NCI-H1436 treated with DMSO at 0.1 percent for 48 hours (cell line): ENCODE results near the gene DAND5.
"Not testable (repeated sequence)": the region's sequence is repeated elsewhere in the genome, so short reads cannot be mapped to it uniquely, and the experiment has no call there.

Source experiments
- DNase-seq: peaks from one replicate; lab custom pipeline; 2025; lab: John Stamatoyannopoulos, UW

DAND5 gene

DNA sequence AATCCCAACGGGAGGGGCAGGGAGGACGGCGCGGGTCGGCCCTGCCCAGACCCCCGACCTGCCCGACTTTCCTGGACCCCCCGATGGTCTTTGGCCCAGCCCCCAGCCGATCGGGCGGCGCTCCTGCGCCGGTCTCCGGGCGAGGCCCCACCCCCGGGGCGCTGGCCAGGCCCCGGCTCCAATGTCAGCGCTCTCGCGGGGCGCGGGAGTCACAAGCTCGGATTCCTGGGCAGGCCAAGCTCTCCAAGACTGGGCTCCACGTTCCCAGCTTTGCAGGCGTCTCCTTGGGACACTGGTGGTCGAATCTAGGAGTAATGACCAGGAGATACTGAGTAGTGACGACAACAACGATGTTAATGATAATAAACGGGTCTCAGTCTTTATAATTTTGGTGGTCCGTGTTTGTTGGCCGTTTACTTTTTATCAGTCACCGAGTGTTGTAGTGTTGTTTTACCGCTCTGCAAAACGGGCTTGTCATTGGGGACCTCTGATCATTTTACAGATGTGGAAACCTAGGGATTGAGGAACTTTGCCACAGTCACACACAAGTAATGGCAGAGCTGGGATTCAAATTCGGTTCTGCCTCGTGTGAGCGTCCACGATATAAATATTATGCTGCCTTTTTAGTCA lies 23.2 kb upstream of the DAND5 start:
- DNase-seq: no peak

DNA sequence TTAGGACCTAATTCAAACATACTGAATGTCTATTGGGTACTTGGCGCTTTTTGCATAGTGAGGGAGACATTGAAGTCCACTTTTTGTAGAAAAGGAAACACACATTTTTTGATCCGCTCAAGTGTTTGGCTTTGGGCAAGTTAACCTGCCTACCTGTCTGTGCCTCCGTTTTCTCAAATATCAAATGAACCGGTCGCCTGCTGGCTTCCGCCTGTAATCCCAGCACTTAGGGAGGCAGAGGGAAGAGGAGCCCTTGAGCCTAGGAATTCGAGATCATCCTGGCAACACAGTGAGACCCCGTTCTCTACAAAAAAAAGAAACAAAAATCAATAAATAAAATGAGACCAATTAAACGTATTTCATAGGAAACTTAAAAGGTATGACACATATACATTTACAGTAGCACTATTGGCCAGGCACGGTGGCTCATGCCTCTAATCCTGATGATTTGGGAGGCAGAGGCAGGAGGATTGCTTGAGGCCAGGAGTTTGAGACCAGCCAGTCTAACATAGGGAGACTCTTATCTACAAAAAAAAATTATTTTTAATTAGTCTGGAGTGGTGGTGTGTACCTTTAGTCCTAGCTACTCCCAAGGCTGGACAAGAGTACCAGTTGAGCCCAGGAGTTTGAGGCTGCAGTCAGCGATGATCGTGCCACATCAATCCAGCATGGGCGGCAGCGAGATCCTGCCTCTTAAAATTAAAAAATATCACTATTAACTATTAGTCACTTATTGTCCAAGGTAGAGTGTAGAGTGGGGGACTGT lies 22.5 kb upstream of the DAND5 start:
- DNase-seq: no peak

DNA sequence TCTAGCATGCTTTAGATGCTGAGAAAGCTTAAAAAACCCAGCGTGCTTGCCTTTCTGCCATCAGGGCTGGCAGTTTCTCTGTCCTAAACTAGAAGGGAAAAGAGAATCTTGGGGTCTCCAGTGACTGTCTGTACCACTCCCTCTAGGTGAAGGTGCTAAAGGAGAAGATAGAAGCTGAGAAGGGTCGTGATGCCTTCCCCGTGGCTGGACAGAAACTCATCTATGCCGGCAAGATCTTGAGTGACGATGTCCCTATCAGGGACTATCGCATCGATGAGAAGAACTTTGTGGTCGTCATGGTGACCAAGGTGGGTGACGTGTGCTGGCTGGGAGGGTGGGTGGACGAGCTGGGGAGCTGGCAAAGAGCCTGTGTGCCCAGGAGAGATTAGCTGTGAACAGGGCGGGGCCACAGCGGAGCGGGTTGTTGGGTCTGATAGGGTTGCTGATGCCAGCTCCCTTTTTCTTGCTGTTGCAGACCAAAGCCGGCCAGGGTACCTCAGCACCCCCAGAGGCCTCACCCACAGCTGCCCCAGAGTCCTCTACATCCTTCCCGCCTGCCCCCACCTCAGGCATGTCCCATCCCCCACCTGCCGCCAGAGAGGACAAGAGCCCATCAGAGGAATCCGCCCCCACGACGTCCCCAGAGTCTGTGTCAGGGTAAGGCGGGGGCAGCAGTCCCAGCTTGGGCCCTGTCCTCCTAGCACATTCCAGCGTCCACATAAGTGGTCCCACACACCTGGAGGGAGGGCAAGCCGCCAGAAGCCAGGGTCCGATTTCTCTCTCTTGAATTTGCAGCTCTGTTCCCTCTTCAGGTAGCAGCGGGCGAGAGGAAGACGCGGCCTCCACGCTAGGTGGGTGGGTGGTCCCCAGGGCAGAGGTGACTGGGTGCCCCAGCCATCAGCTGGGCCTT lies 21.4 kb upstream of the DAND5 start:
- no peak for DNase-seq

DNA sequence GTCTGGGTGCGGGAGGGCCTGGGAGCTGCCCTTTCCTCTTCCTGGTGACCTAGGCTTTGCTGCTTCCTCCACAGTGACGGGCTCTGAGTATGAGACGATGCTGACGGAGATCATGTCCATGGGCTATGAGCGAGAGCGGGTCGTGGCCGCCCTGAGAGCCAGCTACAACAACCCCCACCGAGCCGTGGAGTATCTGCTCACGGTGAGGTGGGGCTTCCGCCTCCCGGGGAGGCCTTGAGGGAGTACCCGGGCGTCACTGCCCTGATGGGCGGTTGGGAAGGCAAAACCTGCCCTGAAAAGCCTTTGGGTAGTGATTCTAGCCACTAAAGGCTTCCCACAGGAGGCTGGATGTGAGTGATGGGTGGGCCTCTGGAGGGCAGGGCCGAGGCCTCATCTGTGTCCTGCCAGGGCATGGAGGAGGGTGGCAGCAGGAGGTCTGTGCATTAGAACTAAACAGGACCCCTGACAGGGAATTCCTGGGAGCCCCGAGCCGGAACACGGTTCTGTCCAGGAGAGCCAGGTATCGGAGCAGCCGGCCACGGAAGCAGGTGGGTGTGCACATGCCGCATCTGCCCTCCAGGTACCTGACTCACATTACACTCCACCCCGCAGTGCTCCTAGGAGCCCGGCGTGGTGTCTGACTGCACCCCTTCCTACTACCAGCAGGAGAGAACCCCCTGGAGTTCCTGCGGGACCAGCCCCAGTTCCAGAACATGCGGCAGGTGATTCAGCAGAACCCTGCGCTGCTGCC lies 20.6 kb upstream of the DAND5 start:
- no peak for DNase-seq

DNA sequence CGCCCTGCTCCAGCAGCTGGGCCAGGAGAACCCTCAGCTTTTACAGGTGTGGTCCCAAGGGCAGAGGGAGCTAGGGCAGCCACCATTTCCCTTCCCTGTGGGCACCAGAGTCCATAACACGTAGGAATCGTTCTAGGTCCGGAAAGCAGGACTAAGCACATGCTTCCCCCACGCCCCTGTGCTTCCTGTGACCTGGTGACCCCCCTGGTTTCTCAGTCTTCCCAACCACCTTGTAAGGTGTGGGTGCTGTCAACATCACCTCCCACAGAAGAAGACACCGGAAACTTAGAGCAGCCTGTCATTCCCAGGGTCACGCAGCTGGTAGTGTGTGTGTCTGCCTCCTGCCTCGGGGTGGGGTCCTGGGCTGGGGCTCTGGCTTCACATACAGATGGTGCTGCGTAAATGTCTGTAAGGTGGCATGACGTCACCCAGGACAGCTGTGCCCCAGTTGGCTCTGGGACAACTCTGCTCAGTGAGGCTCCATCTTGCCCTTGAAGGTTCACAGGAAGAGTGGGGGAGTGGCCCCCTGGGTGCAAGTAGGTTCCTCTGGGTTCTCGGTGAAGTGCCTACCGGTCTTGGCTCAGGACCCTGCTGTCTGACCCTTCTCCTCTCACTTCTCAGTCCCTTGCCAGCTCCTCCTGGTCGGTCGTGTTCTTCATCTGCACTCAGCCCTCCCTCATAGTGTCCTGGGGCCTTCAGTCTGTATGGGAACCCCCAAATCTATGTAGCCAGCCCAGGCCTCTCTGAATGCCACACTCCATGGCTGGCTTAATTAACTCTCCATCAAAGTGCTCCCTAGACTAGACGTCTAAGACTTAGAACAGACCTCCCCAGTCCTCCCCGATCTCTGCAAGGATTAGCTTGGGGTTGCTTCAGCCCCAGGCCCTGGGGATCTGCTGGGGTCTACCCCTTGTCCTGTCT lies 19.8 kb upstream of the DAND5 start:
- no peak for DNase-seq

DNA sequence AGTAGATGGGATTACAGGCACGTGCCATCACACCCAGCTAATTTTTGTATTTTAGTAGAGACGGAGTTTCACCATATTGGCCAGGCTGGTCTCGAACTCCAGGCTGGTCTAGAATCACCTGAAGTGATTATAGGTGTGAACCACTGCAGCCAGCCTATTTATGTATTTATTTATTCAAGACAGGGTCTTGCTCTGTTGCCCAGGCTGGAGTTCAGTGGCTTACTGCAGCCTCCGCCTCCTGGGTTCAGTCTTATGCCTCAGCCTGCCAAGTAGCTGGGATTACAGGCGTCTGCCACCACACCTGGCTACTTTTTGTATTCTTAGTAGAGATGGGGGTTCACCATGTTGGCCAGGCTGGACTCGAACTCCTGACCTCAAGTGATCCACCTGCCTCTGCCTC lies 17.3 kb upstream of the DAND5 start:
- DNase-seq: not testable (repeated sequence)

DNA sequence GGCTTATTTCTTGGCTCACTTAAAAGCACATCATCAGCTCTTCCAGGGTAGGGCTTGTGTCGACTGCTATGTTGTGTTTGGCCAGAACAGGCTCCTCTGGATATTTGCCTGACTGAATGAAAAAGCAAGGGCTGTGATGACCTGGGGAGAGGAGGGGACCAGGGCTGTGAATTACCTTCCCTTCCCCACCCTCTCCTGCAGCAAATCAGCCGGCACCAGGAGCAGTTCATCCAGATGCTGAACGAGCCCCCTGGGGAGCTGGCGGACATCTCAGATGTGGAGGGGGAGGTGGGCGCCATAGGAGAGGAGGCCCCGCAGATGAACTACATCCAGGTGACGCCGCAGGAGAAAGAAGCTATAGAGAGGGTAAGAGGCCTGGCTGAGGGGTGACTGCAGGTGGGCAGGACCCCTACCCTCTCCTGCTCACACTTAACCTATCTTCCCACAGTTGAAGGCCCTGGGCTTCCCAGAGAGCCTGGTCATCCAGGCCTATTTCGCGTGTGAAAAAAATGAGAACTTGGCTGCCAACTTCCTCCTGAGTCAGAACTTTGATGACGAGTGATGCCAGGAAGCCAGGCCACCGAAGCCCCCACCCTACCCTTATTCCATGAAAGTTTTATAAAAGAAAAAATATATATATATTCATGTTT lies 16.8 kb upstream of the DAND5 start:
- no peak for DNase-seq

DNA sequence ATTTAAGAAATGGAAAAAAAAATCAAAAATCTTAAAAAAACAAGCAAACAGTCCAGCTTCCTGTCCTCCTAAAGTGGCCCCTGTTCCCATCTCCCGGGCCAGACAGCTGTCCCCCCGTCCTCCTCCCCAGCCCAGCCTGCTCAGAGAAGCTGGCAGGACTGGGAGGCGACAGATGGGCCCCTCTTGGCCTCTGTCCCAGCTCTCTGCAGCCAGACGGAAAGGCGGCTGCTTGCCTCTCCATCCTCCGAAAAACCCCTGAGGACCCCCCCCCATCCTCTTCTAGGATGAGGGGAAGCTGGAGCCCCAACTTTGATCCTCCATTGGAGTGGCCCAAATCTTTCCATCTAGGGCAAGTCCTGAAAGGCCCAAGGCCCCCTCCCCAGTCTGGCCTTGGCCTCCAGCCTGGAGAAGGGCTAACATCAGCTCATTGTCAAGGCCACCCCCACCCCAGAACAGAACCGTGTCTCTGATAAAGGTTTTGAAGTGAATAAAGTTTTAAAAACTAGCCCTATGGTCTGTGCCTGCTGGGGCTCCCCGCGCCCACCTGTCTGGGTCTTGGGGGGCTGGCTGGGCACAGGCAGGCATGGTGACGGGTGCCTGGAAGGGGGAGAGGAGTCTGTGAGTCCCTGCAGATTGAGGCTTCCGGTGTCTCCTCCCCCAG lies 16.1 kb upstream of the DAND5 start:
- no peak for DNase-seq

DNA sequence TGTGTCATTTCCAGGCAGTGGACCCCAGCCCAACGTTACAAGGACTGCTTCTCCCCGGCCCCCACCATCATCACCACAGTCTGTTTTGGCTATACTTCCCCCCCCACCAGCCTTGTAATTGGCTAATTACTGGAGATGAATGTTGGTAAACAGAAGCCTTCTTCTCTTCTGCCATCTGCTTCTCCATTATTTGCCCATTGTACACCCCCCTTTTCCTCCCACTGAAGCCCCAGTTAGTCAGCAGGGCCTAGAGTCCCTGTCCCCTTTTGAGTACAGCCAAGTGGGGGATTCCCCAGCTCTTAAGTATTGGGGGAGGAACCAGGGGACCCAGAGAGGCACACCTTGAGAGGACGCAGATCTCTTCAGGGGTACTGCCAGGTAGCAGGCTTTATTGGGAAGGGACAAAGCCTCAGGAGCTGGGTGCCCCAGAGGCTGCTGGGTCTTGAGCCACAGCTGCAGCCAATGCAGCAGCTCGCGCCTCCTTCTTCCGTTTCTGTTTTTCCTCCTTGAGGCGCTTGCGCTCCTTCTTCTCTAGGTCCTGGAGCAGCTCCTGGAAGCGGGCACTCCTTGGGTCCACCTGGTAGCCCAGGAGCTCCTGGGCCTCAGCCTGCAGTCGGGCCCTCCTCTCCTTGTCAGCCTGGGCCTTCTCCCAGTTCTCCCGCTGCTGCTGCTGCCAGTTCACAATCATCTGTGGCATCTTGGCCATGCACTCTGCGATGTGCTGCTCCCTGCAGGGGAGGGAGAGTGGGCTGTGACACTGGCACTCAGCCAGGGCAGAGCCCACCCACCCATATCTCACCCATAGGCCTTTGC lies 15.4 kb upstream of the DAND5 start:
- DNase-seq: no peak

DNA sequence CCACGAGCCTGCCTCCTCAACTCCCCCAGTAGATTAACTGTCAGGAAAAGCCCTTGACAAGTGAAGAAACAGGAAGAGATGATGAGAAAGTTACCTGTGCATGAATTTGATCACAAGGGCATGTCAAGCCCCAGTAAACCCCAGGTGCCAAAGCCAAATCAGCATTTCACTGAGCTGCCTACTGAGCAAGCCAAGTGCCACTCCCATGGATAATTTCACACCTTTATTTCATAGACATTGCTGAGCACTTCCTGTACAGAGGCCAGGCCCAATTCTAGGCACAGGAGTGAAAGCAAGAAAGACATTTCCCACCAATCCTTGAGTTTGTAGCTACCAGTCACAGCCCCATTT lies 14.8 kb upstream of the DAND5 start:
- no peak for DNase-seq

DNA sequence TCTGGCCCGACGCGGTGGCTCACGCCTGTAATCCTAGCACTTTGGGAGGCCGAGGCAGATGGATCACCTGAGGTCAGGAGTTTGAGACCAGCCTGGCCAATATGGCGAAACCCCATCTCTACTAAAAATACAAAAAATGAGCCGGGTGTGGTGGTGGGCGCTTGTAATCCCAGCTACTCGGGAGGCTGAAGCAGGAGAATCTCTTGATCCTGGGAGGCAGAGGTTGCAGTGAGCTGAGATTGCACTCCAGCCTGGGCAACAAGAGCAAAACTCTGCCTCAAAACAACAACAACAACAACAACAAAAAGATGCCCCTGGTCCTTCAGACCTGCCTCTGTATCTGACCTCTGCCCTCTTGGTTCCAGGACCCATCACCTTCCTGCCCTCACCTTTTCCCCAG lies 13.8 kb upstream of the DAND5 start:
- DNase-seq: not testable (repeated sequence)

DNA sequence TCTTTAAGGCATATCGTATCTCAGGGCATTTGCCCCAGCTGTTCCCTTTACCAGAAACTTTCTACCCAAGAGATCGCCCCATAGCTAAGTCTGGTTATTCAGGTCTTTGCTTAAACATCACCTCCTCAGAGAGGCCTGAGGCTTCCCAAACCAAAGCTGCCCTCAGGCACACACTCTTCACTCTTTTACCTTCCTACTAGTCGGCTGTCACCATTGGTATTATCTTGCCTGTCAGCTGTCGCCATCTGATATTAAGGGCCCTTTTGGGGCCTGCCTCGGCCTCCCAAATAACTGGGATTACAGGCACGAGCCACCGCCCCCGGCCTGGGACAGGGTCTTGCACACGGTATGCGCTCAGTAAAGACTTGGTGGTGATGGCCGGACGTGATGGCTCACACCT lies 13.4 kb upstream of the DAND5 start:
- DNase-seq: no peak

DNA sequence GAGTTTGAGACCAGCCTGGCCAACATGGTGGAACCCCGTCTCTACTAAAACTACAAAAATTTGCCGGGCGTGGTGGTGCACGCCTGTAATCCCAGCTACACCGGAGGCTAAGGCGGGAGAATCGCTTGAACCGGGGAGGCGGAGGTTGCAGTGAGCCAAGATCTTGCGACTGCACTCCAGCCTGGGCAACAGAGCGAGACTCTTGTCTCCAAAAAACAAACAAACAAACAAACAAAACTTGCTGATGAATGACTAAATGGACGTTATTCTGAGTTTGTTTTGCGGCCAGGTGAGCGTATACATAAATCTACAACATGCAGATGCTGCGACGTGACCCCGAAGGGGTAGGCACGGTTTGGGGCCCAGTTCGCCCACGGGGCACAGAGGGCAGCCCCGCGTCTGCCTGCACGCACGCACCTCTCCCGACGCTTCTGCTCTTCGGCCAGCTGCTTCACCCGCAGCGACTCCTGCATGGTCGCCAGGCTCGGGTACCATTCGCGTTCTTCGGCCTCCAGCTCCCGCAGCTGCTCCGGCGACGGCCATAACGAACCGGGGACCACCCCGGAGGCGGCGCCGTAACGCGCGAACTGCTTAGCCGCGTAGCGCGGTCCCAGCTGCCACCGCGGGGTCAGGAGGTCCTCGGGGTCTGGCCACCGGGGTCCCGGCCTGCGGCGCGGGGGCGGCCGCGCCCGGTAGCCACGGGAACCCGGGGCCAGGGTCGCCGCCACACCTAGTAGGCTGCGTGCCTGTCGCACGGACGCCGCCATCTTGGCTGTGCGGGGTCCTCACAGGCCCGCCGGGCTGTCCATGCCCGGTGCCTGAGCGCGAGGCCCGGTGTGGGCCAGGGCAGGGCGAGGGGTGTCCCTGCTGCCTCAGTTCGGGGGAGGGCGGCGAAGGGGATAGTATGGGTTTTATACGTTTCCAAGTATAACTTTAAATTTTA lies 12.7 kb upstream of the DAND5 start, which contains the start of gene GADD45GIP1:
Gene GADD45GIP1 (minus strand): TSS at position 778 of the 943 bp plus-strand sequence. CDS start 11 bp downstream, at position 767.
- no peak for DNase-seq

DNA sequence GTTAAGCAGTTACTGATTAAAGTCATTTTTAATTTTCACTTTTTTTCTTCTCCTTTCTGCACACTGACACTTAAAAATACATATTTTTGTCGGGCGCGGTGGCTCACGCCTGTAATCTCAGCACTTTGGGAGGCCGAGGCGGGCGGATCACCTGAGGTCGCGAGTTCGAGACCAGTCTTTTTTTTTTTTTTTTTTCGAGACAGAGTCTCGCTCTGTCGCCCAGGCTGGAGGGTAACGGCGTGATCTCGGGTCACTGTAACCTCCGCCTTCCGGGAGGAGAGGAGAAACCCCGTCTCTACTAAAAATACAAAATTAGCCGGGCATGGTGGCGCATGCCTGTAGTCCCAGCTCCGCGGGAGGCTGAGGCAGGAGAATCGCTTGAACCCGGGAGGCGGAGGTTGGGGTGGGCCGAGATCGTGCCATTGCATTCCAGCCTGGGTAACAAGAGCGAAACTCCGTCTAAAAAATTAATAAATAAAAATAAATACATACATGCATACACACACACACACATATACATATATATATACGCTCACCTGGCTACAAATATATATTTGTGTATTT lies 11.9 kb upstream of the DAND5 start:
- DNase-seq: not testable (repeated sequence)

DNA sequence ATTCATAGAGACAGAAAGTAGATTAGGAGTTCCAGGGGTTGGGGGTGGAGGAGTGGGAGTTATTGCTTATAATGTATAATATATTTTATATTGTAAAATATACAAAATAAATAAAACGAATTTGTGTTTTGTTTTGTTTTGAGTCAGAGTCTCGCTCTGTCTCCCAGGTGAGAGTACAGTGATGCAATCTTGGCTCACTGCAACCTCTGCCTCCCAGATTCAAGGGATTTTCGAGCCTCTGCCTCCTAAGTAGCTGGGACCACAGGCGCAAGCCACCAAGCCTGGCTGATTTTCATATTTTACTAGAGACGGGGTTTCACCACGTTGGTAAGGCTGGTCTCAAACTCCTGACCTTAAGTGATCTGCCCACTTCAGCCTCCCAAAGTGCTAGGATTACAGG lies 9.9 kb upstream of the DAND5 start:
- no peak for DNase-seq

DNA sequence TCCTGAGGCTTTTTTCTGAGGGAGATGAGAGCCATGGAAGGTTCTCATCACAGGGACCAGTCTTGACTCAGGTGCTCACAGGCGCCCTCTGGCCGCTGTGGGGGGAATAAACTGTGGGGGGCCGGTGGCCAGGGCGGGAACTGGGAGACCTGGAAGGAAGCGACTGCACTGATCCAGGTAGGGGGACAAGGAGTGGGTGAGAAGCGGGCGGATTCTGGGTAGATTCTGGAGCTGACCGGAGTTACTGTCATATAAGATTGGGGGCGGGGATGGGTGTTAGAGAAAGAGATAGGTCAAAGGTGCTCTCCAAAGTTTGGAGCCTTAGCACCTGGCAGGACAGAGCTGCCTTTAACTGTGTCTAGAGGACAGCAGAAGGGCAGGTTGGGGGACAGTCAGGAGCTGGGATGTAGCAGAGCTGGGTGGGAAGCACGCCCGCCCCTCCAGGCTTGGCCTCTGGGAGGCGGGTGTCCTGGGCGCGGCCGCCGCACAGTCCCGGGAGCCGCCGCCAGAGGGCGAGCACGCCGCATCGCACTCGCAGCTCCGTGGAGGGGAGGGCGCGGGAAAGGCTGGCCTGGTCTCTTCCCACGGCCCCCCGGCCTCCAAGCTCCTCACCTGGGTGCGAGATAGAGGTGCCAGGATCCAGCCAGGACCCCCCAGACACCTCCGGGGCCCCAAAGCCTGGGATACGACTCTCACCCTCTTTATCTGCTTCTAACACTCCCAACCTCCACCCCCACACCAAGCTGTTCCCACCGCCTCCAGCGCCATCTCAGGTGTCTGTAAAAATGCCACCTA lies 4.2 kb upstream of the DAND5 start:
- no peak for DNase-seq

DNA sequence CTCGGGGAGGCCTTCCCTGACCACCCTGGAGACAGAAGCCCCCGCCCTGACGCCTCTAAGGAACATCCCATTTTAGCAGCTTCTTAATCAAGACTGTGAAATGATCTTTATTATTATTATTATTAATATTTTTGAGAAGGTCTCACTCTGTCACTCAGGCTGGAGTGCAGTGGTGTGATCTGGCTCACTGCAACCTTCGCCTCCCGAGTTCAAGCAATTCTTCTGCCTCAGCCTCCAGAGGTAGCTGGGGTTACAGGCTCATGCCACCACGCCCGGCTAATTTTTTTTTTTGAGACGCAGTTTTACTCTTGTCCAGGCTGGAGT lies 3.6 kb upstream of the DAND5 start:
- no peak for DNase-seq
